ENCODE data around the gene EEF1AKMT3.

The EEF1AKMT3 gene

GRCh38 chr12:57735198-57735855, 37.1 kb upstream of the EEF1AKMT3 start:
- no peak for DNase-seq (ENCODE audit: low read depth in 1 of 2, low spot score in 1 of 2)

DNA sequence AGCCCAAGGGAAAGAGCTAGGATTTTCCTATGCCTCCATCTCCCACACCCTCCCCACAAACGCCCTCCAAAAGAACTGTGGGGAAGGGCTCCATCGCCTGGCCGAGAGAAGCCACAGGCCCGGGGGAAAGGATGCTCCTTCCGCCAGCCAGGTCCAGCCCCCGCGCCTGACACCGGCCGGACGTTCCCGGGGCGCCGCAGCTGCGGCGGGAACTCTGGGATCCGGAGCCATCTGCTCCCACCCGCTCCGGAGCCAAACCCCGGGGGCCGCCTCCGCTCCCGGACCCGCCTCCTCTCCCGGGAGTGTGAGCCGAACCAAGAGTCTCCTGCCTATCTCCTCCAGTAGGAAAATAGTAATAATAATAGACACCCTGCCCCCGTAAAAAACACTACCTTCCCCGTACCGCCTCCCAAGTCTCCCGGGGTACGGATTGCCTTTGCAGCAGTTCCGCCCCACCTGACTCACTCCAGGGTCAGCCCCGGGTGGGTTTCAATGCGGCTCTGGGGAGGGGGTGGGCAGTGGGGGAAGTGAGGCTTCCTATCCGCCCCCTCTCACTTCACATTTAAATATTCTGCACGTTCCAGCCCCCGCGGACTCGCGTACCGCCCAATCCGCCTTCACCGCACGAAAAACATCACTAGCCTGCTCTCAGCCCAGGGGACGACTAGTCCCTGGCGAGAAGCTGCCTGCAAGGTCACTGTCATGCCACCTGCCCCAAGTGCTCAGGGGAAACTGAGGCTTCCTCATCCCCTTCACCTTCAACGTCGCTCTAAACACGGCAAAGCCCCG, 36.3 kb upstream of the EEF1AKMT3 start:
- no peak for DNase-seq (ENCODE audit: low read depth in 1 of 2, low spot score in 1 of 2)

DNA sequence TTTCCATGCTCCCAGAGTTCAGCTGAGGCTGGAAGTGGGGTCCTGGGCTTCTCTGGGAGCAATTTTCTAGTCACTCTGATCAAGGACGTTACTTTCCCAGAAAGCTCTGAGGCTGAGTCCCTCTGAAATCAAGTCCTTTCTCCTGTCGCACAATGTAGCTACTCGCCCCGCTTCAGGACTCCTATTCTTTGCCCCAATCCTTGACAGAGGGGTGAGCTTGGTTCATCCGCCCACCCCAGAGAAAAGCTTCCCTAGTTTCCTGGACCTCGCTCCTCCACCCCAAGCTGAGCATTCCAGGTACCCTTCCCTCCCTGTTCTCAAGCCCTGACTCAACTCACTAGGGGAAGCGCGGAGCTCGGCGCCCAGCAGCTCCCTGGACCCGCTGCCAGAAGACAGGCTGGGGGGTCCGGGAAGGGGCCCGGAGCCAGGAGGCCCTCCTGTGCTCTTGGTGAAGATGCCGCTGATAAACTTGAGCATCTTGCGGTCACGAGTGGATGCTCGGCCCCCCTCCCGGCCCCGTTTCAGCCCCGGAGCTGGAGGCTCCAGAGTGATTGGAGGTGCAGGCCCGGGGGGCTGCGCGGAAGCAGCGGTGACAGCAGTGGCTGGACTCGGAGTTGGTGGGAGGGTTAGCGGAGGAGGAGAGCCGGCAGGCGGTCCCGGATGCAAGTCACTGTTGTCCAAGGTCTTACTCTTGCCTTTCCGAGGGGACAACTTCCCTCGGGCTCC, 35.5 kb upstream of the EEF1AKMT3 start:
- DNase-seq (ENCODE audit: low read depth in 1 of 2, low spot score in 1 of 2): no peak

DNA sequence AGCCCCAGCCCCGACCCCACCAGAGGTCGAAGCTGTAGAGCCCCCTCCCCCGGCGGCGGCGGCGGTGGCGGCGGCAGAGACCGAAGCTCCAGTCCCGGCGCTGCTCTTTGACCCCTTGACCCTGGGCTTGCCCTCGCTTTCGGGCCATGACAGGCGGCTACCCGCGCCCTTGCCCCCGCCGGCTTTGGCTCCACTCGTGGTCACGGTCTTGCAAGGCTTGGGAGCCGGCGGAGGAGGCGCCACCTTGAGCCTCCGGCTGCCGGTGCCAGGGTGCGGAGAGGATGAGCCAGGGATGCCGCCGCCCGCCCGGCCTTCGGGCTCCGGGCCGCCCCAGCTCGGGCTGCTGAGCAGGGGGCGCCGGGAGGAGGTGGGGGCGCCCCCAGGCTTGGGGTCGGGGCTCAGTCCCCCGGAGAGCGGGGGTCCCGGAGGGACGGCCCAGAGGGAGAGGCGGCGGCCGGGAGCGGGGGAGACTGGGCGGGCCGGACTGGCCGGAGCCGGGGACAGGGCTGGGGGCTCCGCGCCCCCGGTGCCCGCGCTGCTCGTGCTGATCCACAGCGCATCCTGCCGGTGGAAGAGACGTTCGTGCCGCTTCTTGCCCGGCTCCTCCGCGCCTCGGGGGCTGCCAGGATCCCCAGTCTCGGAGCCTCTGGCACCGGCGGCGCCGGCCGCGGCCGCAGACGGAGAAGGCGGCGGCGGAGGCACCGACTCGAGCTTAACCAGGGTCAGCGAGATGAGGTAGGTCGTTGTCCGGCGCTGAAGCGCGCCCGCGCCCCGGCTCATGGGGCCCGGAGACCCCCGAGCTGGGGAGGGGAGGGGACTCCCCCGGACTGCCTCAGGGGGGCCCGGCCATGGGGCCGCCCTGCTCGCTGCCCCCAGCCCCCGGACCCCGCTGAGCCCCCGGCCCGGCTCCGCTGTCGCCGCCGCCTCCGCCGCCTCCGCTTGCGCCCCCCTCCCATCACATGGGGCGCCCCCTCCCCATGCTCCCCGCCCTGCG, 34.6 kb upstream of the EEF1AKMT3 start:
- no peak for DNase-seq (ENCODE audit: low read depth in 1 of 2, low spot score in 1 of 2)

GRCh38 chr12:57738661-57739237, 33.7 kb upstream of the EEF1AKMT3 start, which contains the start of gene AGAP2:
Gene AGAP2, minus strand, starts transcription at chr12:57738742. Its CDS starts 496 bp downstream, at chr12:57738246.
- no peak for DNase-seq (ENCODE audit: low read depth in 1 of 2, low spot score in 1 of 2)

- DNase-seq (ENCODE audit: low read depth in 1 of 2, low spot score in 1 of 2): no peak
Measured at GRCh38 chr12:57739387-57739786, 33.0 kb upstream of the EEF1AKMT3 start.

DNA sequence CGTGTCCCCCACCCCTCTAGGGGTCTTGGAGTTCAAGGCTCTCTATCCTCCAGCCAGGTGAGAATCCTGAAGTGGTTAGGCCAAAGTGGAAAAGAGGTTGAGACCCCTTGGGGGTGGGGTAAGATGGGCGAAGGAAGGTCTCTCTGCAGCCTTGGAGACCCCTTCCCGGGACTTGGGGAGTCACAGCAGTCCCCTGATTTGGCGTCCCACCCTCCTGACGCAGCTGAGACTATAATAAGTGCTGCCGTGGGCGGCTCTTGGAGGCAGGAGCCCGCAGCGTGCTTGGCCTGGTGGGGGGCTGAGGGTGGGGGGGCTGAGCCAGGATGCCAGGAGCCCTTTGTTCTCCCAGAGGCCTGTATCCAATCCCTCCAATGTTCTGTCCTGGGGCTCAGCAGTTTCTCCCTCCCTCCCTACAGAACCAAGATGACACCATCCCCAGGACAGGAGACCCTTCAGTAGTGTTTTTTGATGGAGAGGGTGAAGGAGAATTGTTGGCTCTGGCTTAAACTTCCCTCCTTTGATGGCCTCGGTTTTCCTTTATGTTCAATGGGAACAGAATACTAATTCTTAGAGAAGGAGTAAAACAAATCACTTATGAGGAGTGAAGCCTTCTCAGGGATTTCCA, 32.4 kb upstream of the EEF1AKMT3 start:
- no peak for DNase-seq (ENCODE audit: low read depth in 1 of 2, low spot score in 1 of 2)

DNA sequence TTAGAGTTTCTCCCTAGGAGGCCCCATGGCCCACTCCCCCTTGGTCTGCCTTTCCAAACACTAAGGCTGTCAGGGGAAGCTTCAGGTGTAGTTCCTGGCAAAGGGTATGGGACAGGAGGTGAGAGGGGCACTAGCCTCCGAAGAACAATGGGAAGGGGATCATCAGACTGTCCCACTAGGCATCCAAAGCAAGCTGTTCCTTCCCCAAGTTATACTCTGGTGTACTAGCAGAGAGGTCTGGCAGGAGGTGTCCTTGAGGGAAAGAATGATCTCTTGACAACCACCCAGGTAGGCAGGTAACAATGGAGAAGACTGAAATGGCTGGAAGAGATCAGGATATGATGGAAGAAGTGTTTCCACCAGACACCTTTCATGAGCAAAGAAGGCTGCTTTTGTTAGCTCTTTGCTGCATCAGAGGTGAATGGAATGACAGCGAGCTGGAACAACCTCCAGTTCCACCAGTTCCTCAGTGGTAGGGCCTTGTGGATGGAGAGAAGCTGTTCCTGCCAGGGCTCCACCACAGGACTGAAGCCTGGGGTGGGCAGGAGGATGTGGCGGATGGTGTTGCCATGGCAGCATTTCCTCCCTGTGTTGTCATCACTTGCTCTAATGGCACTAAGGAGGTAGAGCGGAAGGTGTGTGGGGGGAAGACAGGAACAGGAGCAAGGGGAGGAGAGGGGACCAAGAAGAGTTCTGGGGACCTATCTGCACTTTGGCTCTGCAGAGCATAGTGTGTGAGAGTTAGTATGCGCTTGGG, 31.6 kb upstream of the EEF1AKMT3 start:
- peak in 1 of 2 donors; percentile 55 for DNase-seq (ENCODE audit: low read depth in 1 of 2, low spot score in 1 of 2)

DNA sequence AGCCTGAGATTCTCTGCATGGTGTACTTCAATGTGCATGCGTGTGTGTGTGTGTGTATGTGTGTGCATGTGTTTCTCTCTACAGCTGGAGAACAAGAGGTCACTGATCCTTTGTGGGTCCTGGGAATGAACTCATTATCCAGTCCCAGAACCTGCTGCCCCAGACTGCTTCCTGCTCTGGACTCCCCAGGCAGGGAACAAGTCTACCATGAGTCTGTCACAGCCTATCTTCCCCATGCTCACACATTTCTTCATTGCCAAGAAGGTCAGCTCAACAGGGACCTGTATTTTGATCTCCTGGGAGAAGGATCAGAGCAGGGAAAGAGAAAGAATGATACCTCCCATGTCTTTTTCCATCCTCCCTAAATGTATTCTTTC, 31.0 kb upstream of the EEF1AKMT3 start:
- DNase-seq (ENCODE audit: low read depth in 1 of 2, low spot score in 1 of 2): no peak

- peak; percentile 52 to 59 for DNase-seq (ENCODE audit: low read depth in 1 of 2, low spot score in 1 of 2)
Measured at GRCh38 chr12:57741844-57742738, 30.3 kb upstream of the EEF1AKMT3 start.

- no peak for DNase-seq (ENCODE audit: low read depth in 1 of 2, low spot score in 1 of 2)
Measured at GRCh38 chr12:57743769-57744168, 28.6 kb upstream of the EEF1AKMT3 start.

GRCh38 chr12:57744194-57744776, 28.1 kb upstream of the EEF1AKMT3 start:
- DNase-seq (ENCODE audit: low read depth in 1 of 2, low spot score in 1 of 2): peak in 1 of 2 donors; percentile 60

DNA sequence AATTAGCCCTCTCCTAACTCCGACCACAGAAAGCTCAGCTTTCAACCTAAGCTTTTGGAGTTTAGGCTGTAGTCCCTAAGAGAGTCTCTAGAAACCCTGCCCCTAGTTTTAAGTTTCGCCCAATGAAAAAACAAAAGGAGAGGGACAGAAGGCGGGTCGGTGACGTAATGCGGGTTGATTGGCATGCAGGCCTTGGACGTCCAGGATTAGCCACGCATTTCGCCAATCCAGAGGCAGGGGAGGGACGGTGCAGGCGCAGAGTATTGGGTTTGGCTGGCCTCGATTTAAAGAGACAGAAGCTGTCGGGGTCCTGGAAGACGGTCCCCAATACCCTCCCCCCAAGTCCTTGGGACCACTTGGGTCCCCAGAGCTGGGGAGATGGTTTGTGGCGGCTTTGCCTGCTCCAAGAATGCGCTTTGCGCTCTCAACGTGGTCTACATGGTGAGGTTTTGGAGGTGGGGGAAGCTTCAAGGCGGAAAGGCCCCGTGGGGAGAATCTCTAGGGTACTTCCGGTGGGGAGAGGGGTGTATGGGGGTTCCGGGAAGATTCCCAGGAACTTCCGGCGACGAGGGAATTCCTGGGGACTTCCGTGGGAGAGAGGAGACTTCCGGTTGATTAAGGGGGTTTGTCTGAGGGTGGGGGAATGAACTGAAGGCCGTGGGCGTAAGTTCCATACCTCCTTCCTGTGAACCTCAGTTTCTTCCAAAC, 27.5 kb upstream of the EEF1AKMT3 start, which contains the start of gene TSPAN31:
TSS of gene TSPAN31 (plus strand) at position 263 of the 708 bp plus-strand sequence. CDS start at position 379, 116 bp downstream.
- peak; percentile 83 to 84 for DNase-seq (ENCODE audit: low read depth in 1 of 2, low spot score in 1 of 2)

DNA sequence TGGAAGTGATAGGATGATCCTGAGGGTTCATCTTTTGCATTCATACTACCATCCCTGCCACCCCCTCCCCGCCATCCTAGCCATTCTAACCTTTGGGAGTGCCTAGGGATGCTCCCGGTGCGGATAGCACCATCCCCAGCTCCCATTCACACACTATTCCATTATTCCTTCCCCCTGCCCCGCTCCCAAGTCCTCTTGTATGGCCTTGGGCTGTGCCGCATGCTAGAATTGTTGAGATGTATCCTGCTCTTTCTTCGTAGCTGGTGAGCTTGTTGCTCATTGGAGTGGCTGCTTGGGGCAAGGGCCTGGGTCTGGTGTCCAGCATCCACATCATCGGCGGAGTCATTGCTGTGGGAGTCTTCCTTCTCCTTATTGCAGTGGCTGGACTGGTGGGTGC, 26.9 kb upstream of the EEF1AKMT3 start:
- no peak for DNase-seq (ENCODE audit: low read depth in 1 of 2, low spot score in 1 of 2)

GRCh38 chr12:57746025-57746424, 26.4 kb upstream of the EEF1AKMT3 start:
- DNase-seq (ENCODE audit: low read depth in 1 of 2, low spot score in 1 of 2): no peak

GRCh38 chr12:57749061-57749460, 23.4 kb upstream of the EEF1AKMT3 start:
- no peak for DNase-seq (ENCODE audit: low read depth in 1 of 2, low spot score in 1 of 2)
